Activated CD8-positive, alpha-beta memory T cell treated with anti-CD3 and anti-CD28 coated beads for 36 hours (primary cell): ENCODE measurements around the gene KDSR. TPM values are rescaled to one million over a fixed set of nuclear protein-coding genes. Genes with fewer than 3 reads are reported as not detected.

Experiments
- CTCF ChIA-PET: fragments of 350-600 bp; sonication (Branson Sonifier 250); formaldehyde crosslinking; loops from one replicate; lab custom pipeline; 2021; ENCODE audit warnings: antibody characterized with exemption; lab: Charles Lee
- POLR2A ChIA-PET: fragments of 350-600 bp; sonication (Branson Sonifier 250); formaldehyde crosslinking; loops from one replicate; lab custom pipeline; 2021; ENCODE audit warnings: antibody characterized with exemption; lab: Charles Lee
- total RNA-seq, 2 experiments: library from RNA; stranded (reverse); gene quantifications; one replicate each; pipeline ENCODE4 v1.2.3, GENCODE V29; 2021

Gene KDSR, protein sequence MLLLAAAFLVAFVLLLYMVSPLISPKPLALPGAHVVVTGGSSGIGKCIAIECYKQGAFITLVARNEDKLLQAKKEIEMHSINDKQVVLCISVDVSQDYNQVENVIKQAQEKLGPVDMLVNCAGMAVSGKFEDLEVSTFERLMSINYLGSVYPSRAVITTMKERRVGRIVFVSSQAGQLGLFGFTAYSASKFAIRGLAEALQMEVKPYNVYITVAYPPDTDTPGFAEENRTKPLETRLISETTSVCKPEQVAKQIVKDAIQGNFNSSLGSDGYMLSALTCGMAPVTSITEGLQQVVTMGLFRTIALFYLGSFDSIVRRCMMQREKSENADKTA
- 10 to 100 TPM; 63.5 to 66.7 TPM for total RNA-seq

- ChIA-PET POLR2A (interaction anchor here (0.6 to 1.1 kb wide), 2 partner anchors 55 to 148 kb away, joined by 7 to 8 read pairs; partner anchors contain the start of gene VPS4B), CTCF (interaction anchor here (2.2 kb wide), 1 partner anchor 26 kb away, joined by 5 read pairs; no protein-coding TSS in a partner anchor)
Observed at GRCh38 chr18:63367053-63367953, at the start of gene KDSR. TSS of gene KDSR (minus strand) at chr18:63367206. CDS start at chr18:63367118, 88 bp downstream.

DNA sequence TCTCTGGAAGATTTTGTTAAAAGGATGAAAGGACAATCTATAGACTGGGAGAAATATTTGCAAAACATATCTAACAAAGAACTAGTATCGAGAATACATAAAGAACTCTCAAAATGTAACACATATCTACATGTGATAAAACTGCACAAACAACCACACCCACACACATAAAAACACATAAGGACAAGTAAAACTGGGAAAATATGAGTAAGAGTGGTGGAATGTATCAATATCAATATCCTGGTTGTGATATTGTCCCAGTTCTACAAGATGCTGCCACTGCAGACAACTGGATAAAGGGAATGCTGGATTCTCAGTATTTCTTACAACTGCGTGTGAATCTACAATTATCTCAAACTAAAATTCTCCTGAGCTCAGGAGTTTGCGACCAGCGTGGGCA, 45.9 kb upstream of the KDSR start:
- ChIA-PET POLR2A (no interaction called here), CTCF (no interaction called here)

- CTCF ChIA-PET = interaction anchor here (0.9 to 1.2 kb wide), 2 partner anchors 28 to 93 kb away, joined by 3 read pairs; no protein-coding TSS in a partner anchor
- POLR2A ChIA-PET = interaction anchor here (1.3 kb wide), 2 partner anchors 11 to 45 kb away, joined by 4 to 6 read pairs; partner anchors contain the start of gene VPS4B
Observed at GRCh38 chr18:63410792-63411191, 43.8 kb upstream of the KDSR start.

GRCh38 chr18:63409301-63409700, 42.3 kb upstream of the KDSR start:
- ChIA-PET POLR2A (no interaction called here), CTCF (no interaction called here)

GRCh38 chr18:63407734-63408133, 40.7 kb upstream of the KDSR start:
- ChIA-PET CTCF (no interaction called here), POLR2A (no interaction called here)

GRCh38 chr18:63405986-63406385, 39.0 kb upstream of the KDSR start:
- CTCF ChIA-PET = no interaction called here
- POLR2A ChIA-PET = no interaction called here

DNA sequence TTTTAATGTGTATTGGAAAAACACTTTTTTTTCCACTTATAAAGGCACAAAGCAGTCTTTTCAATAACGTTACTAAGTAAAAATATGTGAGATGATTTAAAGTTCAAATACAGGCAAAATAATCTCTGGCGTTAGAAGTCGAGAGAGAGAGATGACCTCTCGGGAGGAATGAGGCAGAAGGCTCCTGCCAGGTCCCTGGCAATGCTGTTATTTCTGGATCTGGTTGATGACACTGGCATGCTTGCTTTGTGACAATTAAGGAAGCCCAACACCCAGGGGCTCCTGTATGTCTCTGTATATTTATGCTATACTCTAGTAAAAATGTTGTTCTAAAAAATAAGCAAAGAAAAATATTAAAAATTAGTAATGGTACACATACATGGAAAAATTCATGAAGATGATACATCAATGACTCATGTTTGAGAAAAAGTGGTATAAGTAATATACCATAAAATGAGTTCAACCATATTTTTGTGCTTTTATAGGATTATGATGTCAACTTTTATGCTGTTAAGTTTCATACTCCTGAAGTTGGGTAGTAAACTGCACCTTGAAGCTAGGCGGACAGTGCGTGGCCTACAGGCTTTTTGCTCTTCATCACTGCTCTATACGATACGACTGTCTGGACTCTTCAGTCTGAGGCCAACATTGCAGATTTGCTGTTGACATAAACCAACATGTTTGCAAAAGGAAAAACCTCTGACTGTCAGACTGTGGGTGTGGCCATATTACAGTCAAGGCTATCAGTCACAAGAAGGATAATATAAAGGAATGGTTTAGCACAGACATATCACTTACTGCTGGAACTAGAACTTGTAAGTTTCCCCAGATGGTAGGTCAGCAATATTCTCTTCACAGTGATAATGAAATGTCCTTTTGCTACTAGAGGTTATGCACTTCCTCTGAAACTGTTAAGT, 35.5 kb upstream of the KDSR start:
- CTCF ChIA-PET = no interaction called here
- POLR2A ChIA-PET = no interaction called here

- ChIA-PET CTCF (no interaction called here), POLR2A (no interaction called here)
Observed at GRCh38 chr18:63399300-63399699, 32.3 kb upstream of the KDSR start.

DNA sequence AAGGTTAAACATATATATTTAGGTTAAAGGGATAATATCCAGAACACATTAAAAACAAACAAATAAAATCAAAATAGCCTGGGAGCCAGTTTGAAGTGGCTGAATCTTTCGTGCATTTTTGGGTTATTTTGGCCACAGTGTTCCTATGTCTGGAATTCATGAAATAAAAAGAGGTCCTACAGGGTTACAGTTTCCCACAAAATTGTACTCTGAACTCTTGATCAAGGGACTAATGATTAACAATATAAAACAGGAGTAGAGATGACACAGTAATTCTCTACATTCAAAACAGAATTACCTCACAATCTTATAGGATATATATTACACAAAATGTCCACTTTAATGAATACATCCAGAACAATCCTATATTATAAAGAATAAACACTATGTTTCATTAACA, 30.3 kb upstream of the KDSR start:
- CTCF ChIA-PET = interaction anchor here (1.4 kb wide), 1 partner anchor 18 kb away, joined by 3 read pairs; no protein-coding TSS in a partner anchor
- POLR2A ChIA-PET = no interaction called here

DNA sequence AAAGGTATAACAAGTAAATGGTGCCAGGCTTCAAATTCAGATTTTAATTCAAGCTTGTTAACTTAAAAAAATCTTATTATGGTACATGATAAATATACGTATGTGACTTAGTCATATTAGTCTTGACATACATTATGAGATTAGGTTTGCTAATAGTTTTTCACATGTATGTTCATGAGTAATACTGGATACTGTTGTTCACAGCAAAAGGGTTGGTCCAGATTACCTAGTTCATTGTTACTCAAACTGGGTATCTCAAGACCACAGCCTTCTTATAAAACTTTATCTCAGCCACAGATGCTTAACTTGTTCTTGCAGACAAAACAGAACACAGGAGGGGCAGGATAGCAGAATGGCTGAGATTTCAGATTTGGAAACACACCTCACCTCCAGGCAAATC, 28.5 kb upstream of the KDSR start:
- ChIA-PET POLR2A (no interaction called here), CTCF (interaction anchor here (1.2 kb wide), 1 partner anchor 44 kb away, joined by 4 read pairs; no protein-coding TSS in a partner anchor)

GRCh38 chr18:63394954-63395353, 27.9 kb upstream of the KDSR start:
- POLR2A ChIA-PET = no interaction called here
- CTCF ChIA-PET = interaction anchor here (1.2 kb wide), 1 partner anchor 45 kb away, joined by 4 read pairs; no protein-coding TSS in a partner anchor

GRCh38 chr18:63387861-63388260, 20.9 kb upstream of the KDSR start:
- POLR2A ChIA-PET = no interaction called here
- CTCF ChIA-PET = interaction anchor here (0.7 kb wide), 1 partner anchor 566 kb away, joined by 3 read pairs; no protein-coding TSS in a partner anchor

DNA sequence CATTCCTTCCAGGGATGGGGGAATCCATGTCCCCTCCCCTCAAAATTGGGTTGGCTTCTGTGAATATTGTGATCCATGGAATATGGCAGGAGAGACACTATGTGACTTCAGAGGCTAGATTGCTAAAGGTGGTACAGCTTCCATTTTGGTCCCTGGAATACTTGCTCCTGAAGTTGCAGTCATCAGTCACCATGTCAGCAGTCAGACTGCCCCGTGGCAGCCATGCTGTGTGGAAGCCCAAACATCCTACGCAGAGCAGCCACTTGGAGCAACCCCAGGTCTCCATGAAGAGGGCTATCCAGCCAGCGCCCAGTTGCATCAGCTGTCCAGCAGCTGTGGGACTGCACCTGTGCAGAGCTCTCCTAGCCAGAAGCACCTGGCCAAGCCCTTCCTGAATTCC, 15.8 kb upstream of the KDSR start:
- CTCF ChIA-PET = no interaction called here
- POLR2A ChIA-PET = no interaction called here

DNA sequence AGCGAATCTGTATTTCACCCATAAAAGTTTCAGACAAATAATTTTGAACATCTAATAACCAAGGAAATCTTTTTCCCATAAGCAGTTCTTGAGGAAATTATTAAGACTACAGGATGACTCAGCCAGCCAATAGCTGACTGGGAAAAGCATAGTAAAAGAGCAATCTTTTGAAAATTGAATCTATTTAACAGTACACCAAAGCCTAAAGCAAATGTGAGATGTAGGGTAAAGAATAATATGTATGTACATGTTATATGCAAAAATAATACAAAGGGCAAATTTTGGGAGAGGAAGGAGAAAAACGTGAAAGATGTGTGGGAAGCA, 12.6 kb upstream of the KDSR start:
- ChIA-PET POLR2A (no interaction called here), CTCF (interaction anchor here (0.7 kb wide), 1 partner anchor 8 kb away, joined by 3 read pairs; no protein-coding TSS in a partner anchor)

DNA sequence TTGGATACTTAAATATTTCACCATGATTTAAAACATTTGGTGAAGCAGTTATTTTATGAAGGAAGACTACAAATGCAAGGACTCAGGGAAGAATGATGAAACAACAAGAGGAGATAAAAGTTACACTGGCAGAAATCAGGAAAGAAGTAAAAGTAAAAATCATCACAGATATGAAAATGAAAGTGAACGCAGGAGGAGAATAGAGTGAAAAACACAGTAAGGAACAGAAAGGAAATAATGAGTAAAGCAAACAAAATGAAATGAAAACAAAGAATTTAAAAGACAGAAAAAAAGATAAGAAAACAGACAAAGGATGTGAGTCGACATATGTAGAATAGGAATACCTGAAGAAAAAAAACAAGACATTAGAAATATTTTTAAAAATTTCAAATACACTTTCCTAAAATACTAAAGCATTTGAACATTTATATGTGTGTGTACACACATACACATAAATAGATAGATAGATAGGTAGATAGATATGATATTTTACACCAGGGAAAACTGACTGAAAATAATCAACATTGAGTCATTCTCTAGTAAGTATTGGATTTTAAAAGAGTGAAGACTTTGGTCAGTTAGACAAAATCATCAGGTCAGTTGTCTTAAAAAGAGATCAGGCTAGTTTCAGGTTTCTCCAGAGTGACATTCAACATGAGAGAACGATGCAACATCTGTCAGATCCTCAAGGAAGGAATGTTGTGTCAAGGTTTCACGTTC, 12.1 kb upstream of the KDSR start:
- CTCF ChIA-PET = no interaction called here
- POLR2A ChIA-PET = no interaction called here

DNA sequence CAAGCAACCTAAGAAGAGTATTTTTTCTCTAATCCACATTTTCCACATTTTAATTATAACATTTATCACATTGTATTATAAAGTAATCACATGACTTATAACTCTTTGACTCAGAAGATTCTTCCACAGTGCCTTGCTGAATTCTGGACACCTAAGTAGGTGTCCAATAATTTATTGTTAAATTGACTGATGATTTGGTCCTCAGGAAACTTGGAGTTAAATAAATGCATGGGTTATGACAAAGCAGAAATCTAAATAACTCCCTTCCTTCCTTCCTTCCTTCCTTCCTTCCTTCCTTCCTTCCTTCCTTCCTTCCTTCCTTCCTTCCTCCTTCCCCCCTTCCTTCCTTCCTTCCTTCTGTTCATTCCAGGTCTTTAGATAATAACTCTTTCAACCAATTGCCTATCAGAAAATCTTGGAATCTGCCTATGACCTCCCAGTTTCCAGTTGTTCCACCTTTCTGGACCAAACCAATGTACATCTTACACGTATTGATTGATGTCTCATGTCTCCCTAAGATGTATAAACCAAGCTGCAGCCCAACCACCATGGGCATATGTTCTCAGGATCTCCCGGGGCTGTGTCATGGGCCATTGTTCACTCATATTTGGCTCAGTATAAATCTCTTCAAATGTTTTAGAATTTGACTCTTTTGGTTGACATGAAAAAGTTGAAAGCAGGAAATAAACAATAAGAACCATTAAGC, 10.4 kb upstream of the KDSR start:
- CTCF ChIA-PET = no interaction called here
- POLR2A ChIA-PET = no interaction called here

DNA sequence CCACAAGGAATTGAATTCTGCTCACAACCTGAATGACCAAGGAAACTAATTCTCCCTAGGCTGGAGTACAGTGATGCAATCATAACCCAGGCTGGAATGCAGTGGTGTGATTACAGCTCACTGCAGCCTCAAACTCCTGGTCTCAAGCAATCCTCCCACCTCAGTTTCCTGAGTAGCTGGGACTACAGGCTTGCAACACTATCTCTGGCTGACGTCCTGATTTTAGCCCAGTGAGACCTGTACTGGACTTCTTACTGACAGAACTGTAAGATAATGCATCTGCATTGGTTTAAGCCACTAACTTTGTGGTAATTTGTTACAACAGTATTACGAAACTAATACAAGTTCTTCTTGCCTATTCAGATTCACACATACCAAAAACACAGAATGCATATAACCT, 9.5 kb upstream of the KDSR start:
- ChIA-PET POLR2A (no interaction called here), CTCF (no interaction called here)

GRCh38 chr18:63374540-63374939, 7.5 kb upstream of the KDSR start:
- CTCF ChIA-PET = interaction anchor here (0.6 kb wide), 1 partner anchor 38 kb away, joined by 4 read pairs; no protein-coding TSS in a partner anchor
- POLR2A ChIA-PET = no interaction called here
